ENCODE measurements around the gene ZDHHC14.
A peak's percentile ranks its signal among the peaks of the same experiment; 100 is the strongest.

Gene ZDHHC14

DNA sequence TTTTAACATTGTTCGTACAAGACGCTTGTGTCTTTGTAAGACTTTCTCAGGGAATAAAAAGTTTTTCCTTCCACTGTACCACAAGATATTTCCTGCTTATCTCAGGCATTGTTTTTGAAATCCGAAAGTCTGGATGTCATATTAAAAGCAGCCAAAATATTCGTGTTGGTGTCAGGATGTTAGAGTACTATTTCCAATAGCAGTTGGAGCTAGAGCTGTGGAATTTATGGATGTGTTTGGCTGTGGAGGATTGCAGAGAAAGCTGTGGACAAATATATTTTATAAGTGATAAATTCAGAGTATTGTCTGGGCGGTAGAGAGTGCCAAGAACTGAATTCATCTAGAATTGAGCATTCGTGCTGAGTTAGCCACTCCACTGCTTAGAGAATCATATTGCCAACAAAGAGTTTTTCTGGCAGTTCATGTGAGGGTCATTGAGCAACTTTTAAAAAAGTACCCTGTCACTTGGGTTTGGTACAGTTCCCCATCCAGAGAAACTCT, 57.7 kb downstream of the ZDHHC14 start:
- no peaks in the 10 kb centered on the region for H3K9me3 Mint-ChIP-seq
- H3K27ac Mint-ChIP-seq = no peak overlapping the region
- H3K4me3 Mint-ChIP-seq = no peak overlapping the region
- H3K27me3 Mint-ChIP-seq = no peaks in the 10 kb centered on the region
- no peaks in the 10 kb centered on the region for H3K36me3 Mint-ChIP-seq
- peaks cover 6% of the 10 kb centered on the region for H3K4me1 Mint-ChIP-seq

DNA sequence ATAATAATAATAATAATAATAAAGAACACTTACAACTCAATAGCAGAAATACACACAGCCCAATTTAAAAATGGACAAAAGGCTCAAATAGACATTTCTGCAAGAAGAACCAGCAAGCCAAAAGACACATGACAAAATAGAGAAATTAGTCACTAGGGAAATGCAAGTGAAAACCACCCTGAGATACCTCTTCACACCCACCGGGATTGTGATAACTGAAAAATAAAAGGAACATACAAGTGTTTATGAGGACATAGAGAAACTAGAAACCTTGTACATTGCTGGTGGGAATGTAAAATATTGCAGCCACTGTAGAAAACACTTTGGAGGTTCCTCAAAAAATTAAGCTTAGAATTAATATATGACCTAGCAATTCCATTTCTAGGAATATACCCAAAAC, 59.2 kb downstream of the ZDHHC14 start:
- Mint-ChIP-seq H3K27me3 (no peaks in the 10 kb centered on the region), H3K27ac (no peak overlapping the region), H3K36me3 (no peaks in the 10 kb centered on the region), H3K9me3 (no peaks in the 10 kb centered on the region), H3K4me1 (peaks cover 6% of the 10 kb centered on the region), H3K4me3 (no peak overlapping the region)

DNA sequence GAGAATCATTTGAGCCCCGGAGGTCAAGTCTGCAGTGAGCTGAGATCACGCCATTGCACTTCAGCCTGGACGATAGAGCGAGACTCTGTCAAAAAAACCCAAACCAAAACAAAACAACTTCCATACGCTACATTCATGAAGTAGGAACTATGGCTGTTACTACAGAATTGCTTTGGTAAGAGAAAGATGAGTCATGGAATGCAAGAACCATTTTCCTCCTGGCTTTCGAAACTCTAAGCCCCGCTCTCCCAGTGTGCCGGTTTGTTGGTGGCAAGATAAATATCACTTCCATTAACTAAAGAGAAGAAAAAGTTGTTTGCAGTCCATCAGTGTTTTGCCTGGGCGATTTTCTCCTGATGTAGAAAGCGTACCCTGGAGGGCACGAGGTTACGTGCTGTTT, 61.3 kb downstream of the ZDHHC14 start:
- peaks cover 6% of the 10 kb centered on the region for H3K4me1 Mint-ChIP-seq
- H3K36me3 Mint-ChIP-seq = no peaks in the 10 kb centered on the region
- no peaks in the 10 kb centered on the region for H3K27me3 Mint-ChIP-seq
- no peaks in the 10 kb centered on the region for H3K9me3 Mint-ChIP-seq
- H3K27ac Mint-ChIP-seq = no peak overlapping the region
- H3K4me3 Mint-ChIP-seq = no peak overlapping the region

DNA sequence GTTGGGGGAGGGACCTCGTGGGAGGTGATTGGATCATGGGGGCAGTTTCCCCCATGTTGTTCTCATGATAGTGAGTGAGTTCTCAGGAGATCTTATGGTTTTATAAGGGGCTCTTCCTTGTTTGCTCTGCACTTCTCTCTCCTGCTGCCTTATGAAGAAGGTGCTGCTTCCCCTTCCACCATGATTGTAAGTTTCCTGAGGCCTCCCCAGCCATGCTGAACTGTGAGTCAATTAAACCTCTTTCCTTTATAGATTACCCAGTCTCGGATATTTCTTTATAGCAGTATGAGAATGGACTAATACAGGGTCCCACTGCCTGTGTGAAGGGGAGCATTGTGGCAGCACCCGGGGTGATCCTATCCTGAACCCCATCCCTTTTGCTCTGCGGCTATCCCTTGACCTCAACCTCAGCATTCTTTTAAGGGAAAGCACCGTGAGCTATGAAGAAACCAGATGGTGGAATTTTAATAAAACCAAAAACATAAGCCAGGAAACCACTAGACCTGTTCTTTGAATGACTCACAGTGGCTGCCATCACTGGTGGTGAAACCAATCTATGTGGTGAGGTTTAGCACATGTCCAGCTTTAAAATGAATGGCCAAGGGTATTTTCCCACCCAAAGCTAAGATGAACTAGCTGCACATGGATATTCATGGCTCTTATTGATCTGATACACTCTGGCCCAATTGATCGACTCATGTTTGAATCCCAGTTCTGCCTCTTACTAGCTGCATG, 62.2 kb downstream of the ZDHHC14 start:
- no peak overlapping the region for H3K27ac Mint-ChIP-seq
- H3K4me1 Mint-ChIP-seq = peaks cover 6% of the 10 kb centered on the region
- H3K36me3 Mint-ChIP-seq = no peaks in the 10 kb centered on the region
- H3K9me3 Mint-ChIP-seq = no peaks in the 10 kb centered on the region
- no peak overlapping the region for H3K4me3 Mint-ChIP-seq
- no peaks in the 10 kb centered on the region for H3K27me3 Mint-ChIP-seq

DNA sequence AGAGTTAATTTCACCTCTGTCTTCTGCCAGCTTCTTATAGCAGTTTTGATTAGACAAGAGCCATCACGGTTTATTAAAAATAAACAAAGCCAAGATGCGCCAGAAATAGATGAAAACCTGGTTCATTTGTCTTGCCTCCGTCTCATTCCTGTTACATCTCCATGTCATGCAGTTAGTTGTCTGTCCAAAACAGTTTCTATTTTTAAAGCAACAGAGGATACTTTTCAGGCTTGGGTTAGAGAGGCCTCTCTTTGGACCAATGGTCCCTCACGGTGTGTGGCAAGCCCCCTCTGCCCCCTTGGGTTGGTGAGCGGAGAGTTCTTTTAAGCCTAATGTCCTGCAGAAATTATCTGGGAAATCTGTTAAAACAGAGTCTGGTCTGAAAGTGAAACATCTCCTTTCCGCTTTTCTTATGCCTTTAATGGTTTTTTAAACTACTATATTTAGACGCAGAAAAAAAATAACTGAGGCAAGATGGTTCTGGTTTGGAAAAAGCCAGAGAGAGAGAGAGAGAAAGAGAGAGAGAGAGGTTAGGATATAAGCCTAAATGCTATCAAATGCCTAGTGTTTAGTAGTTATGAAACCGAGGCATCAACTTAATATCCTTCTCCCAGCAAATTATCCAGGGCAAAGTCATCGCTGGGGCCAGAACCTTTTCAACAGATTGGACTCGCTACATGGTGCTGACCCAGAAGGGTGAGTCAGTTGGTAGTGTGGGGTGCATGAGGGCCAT, 64.5 kb downstream of the ZDHHC14 start:
- H3K27ac Mint-ChIP-seq = no peak overlapping the region
- no peaks in the 10 kb centered on the region for H3K36me3 Mint-ChIP-seq
- H3K9me3 Mint-ChIP-seq = no peaks in the 10 kb centered on the region
- no peaks in the 10 kb centered on the region for H3K27me3 Mint-ChIP-seq
- no peak overlapping the region for H3K4me3 Mint-ChIP-seq
- H3K4me1 Mint-ChIP-seq = peaks cover 6% of the 10 kb centered on the region

DNA sequence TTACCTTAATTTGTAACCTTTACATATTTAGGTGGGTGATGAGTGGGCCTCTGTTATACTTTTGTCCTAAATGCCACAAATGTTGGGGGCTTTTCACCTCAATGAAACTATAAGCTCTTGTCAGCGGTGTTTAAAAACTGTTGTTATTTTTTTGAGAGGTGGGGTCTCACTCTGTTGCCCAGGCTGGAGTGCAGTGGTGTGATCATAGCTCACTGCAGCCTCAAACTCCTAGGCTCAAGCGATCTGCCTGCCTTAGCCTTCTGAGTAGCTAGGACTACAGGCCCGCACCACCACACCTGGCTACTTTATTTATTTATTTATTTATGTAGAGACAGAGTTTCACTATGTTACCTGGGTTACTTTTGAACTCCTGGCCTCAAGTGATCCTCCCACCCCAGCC, 66.7 kb downstream of the ZDHHC14 start:
- Mint-ChIP-seq H3K9me3 (no peaks in the 10 kb centered on the region), H3K4me3 (no peak overlapping the region), H3K4me1 (peaks cover 6% of the 10 kb centered on the region), H3K36me3 (no peaks in the 10 kb centered on the region), H3K27ac (no peak overlapping the region), H3K27me3 (no peaks in the 10 kb centered on the region)

DNA sequence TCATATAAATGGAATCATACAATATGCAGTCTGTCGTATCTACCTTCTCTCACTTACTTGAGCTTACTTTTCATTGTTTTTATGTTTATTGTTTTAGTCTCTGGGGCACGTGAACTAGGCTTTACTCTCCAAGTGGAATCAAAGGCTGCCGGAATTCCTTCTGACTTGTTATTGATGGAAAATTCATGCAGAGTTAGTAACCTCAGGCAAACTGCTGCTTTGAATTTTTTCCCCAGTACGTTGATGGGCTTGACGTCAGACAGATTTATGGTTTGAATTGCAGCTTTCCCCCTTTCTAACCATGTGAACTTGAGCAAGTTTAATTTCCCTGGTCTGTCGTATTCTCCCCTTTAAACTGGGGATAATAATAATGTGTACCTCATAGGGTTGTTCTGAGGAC, 68.6 kb downstream of the ZDHHC14 start:
- Mint-ChIP-seq H3K9me3 (no peaks in the 10 kb centered on the region), H3K4me3 (no peak overlapping the region), H3K27me3 (no peaks in the 10 kb centered on the region), H3K27ac (no peak overlapping the region), H3K4me1 (no peaks in the 10 kb centered on the region), H3K36me3 (no peaks in the 10 kb centered on the region)

DNA sequence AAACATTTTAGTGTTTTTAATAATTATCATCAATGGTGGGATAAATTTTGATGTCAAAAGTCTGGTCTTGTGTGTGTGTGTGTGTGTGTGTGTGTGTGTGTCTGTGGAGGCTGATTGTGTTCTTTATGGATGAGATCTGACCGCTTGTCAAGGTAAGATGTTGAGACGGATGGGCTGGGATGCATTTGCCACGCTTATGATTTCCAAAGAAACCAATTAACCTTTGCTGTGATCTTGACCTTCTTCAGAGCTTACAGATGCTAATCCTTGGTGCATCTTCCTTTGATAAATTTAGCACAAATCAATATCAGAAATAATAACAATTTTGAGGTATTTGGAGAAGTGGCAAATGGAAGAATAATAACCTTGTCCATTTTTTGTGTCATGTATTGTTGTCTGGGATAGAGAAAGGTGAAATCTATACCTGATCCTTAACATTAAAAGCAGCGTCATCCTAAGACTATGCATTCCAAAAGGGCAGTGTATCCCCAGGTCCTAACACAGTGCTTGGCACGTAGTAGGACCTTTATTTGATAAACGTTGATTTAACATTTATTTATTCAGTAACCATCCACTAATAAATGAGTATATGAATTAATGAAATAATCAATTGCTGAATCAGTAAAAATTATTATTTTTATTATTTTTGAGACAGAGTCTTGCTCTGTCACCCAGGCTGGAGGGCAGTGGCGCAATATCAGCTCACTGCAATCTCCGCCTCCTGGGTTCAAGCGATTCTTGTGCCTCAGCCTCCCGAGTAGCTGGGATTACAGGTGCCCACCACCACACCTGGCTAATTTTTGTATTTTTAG, 70.1 kb downstream of the ZDHHC14 start:
- no peak overlapping the region for H3K4me3 Mint-ChIP-seq
- no peak overlapping the region for H3K27ac Mint-ChIP-seq
- H3K27me3 Mint-ChIP-seq = no peaks in the 10 kb centered on the region
- H3K36me3 Mint-ChIP-seq = no peaks in the 10 kb centered on the region
- no peaks in the 10 kb centered on the region for H3K9me3 Mint-ChIP-seq
- H3K4me1 Mint-ChIP-seq = peaks cover 6% of the 10 kb centered on the region

DNA sequence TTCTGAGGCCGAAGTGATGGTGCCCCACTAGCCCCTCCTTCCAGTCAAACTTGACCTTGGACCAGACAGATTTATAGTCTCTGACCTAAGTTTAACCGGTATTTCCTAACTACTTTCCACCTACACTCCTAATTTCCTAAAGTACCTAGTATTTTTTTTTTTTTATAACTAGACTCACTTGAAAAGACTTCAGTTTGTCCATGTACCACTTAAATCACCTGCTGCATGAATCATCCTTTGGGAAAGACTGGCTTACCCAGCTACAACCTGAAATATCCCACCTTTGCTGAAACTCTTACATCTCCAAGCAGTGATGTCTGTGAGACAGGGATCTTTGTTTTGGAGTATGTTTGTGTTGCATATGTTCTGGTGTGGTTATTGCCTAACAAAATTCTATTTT, 71.1 kb downstream of the ZDHHC14 start:
- Mint-ChIP-seq H3K27me3 (no peaks in the 10 kb centered on the region), H3K36me3 (no peaks in the 10 kb centered on the region), H3K4me3 (no peak overlapping the region), H3K27ac (no peak overlapping the region), H3K4me1 (peaks cover 12% of the 10 kb centered on the region), H3K9me3 (no peaks in the 10 kb centered on the region)

DNA sequence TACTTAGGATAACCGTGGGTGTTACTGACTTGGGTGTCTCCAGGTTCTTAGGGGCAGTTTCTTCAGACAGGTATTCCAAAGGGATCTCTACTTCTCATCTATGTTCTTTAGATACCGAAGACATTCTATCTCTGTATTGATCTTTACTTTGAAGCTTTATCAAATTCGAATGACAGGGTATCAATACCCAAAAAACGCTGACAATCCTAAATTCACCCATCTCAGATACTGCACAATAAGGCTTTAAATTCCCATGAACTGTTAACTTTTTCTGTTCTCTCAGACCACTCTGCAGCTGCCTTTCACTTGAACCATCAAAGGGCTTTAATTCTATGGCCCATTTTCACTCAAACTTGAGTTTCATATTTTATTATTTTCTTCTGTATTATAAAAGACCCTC, 72.1 kb downstream of the ZDHHC14 start:
- no peak overlapping the region for H3K4me3 Mint-ChIP-seq
- H3K27ac Mint-ChIP-seq = no peak overlapping the region
- no peaks in the 10 kb centered on the region for H3K27me3 Mint-ChIP-seq
- H3K9me3 Mint-ChIP-seq = no peaks in the 10 kb centered on the region
- H3K36me3 Mint-ChIP-seq = no peaks in the 10 kb centered on the region
- peaks cover 12% of the 10 kb centered on the region for H3K4me1 Mint-ChIP-seq

DNA sequence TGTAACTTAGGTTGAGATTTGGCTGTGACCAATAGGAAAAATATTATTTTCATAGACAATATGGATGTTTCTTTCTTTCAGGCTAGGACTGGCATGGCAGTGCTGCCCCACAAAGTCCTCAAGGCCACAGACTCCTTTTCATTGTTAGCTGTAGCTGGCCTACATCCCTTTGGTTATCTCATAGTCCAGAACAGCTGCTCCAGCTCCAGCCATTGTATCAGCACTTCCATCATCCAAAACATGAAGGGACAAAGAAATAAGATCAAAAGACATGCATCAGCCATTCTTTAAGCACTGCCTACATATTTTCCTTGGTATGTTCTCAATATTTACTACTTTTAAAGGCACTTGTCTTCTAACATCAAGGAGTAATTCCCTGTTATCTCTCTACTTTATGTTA, 73.0 kb downstream of the ZDHHC14 start:
- Mint-ChIP-seq H3K36me3 (no peaks in the 10 kb centered on the region), H3K9me3 (no peaks in the 10 kb centered on the region), H3K27me3 (no peaks in the 10 kb centered on the region), H3K27ac (no peak overlapping the region), H3K4me3 (no peak overlapping the region), H3K4me1 (peaks cover 12% of the 10 kb centered on the region)

DNA sequence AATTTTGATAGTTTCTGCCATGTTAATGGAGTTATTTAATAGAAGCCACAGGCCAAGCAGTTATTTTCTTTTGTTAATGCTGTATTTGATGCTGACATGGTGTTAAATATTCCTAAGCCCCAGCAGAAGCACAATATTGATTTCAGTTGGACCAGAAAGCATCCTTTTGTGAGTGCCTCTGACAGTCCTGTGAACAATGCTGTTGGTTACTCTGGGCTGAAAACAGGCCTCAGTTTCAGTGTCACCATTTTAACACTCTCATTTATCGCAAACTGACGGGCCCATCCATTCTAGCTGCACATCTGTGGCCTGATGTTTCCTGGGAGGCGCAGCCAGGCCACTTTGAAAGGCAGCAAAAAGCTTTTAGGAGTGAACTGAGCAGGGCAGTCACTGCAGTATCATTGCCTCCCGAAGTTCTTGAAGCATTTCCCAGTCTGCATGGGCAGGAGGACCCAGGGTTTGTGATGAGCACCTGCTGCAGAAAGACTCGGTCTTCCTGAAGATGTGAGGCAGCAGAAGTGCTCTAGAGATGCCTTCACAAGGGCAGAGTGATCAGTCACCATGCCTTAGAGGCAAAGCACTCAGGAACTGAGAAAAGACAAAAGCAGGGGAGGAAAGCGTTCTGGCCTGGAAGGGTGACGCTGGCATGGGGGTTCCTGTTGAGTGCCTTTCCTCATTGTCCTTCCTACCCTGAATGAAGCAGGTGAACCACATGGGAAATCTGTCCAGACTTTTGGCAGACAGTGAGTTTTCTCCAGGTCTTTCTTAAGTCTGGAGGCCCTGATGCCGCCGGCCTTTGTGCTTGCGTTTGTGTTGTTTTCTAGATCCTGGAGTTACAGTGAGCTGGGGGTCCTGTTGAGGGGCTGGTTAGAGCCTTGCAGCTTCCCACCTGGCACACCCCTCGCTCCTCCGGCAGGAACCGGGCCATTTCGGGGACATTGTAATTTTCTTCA, 74.0 kb downstream of the ZDHHC14 start:
- no peak overlapping the region for H3K4me3 Mint-ChIP-seq

DNA sequence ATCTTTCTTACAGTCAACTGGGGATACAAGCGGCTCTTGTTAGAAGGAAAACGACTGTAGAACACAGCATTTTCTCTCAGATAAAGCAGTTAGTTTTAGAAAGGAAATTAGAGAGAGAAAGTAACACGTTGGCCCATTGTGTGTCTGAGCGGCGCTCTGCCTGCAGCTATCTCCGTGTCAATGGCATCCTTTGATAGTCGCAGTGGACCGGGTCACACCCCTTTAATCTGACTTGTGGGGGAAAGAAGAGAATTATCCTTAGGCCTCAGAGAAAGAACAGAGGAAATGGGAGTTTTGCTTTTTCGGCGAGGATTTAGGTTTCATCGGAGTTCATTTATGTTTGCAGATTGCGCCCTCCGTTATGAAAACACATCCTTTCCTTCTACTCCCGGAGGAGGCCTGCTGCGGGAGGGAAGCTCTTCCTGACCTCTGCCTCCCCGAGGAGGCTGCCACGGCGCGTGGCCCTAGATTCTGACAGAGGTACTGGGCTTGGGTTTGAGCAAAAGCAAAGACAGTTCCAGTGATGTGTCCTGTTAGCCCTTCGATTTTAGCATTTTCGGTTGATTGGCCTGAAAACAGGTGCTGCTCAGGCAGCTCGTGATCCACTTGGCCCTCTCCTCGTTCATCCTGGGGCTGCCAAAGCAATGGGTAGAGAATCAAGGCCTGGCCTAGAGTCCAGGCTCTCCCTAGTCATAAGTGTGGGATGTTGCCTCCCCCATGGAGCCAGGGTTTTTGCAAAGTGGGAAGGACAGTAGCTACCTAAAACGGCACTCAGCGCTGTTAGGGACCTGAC, 74.9 kb downstream of the ZDHHC14 start:
- H3K4me1 Mint-ChIP-seq = peaks cover 17% of the 10 kb centered on the region
- no peaks in the 10 kb centered on the region for H3K27me3 Mint-ChIP-seq
- H3K27ac Mint-ChIP-seq = no peak overlapping the region
- H3K4me3 Mint-ChIP-seq = no peak overlapping the region
- no peaks in the 10 kb centered on the region for H3K36me3 Mint-ChIP-seq
- no peaks in the 10 kb centered on the region for H3K9me3 Mint-ChIP-seq

More for the DNA sequence above, 74.0 kb downstream of the ZDHHC14 start:
- H3K27ac Mint-ChIP-seq = no peak overlapping the region
- H3K36me3 Mint-ChIP-seq = no peaks in the 10 kb centered on the region
- H3K4me1 Mint-ChIP-seq = peaks cover 17% of the 10 kb centered on the region
- H3K27me3 Mint-ChIP-seq = no peaks in the 10 kb centered on the region
- no peaks in the 10 kb centered on the region for H3K9me3 Mint-ChIP-seq

DNA sequence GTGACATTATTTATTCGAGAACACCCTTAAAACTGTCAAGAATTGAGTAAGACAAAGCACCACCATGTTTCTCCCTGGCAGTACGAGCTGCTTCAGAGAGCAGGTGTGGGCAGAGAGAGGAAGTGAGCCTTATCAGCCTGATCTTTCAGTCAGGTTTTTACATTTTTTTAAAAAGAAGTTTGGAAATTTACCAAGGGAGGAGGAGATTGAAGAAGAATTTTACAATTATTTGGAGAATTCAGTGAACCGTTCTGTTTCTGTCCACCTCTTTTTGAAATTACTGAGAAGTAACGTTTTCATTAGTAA, 75.5 kb downstream of the ZDHHC14 start:
- peaks cover 17% of the 10 kb centered on the region for H3K4me1 Mint-ChIP-seq
- no peaks in the 10 kb centered on the region for H3K9me3 Mint-ChIP-seq
- H3K36me3 Mint-ChIP-seq = no peaks in the 10 kb centered on the region
- H3K27ac Mint-ChIP-seq = no peak overlapping the region
- H3K4me3 Mint-ChIP-seq = peak overlapping the region; percentile 8
- H3K27me3 Mint-ChIP-seq = no peaks in the 10 kb centered on the region

All from activated naive CD4-positive, alpha-beta T cell treated with anti-CD3 and anti-CD28 coated beads, Interleukin-2, amount 50 U/mL, for 24 hours (primary cell).